Liver (tissue), 9 donors: ENCODE measurements around the gene SNRPA1. TPM values are rescaled to one million over a fixed set of nuclear protein-coding genes. Genes with fewer than 3 reads are reported as not detected.
A peak's percentile ranks its signal among the peaks of the same experiment; 100 is the strongest.

Experiments used
- DNase-seq: peaks from one replicate; pipeline ENCODE4 v3.0.0-alpha.2; 2017; ENCODE audit warnings: low spot score
- H3K27ac ChIP-seq, 2 donors: one replicate each; pipeline ENCODE4 v1.7.0; 2013; ENCODE audit warnings: inconsistent platforms in 2 of 2, low read length in 2 of 2, control low read depth in 1 of 2, low read depth in 1 of 2, mild to moderate bottlenecking in 1 of 2
- H3K27me3 ChIP-seq, 4 donors: one replicate each; pipeline versions ENCODE4 v1.6.1 to v1.7.0; 2013; ENCODE audit warnings: low read length in 3 of 4, inconsistent platforms in 1 of 4, mild to moderate bottlenecking in 1 of 4, moderate library complexity in 1 of 4; ENCODE audit not compliant: control insufficient read depth in 4 of 4, insufficient read depth in 4 of 4
- H3K36me3 ChIP-seq, 4 donors: one replicate each; pipeline versions ENCODE4 v1.6.1 to v1.7.0; 2013; ENCODE audit warnings: low read length in 3 of 4, mild to moderate bottlenecking in 3 of 4, low read depth in 1 of 4, moderate library complexity in 1 of 4; ENCODE audit not compliant: control insufficient read depth in 4 of 4, insufficient read depth in 3 of 4
- H3K4me1 ChIP-seq, 4 donors: one replicate each; pipeline versions ENCODE4 v1.6.1 to v1.7.0; 2013; ENCODE audit warnings: low read length in 3 of 4, mild to moderate bottlenecking in 3 of 4, moderate library complexity in 1 of 4; ENCODE audit not compliant: control insufficient read depth in 4 of 4, insufficient read depth in 4 of 4
- H3K4me3 ChIP-seq, 3 donors: one replicate each; pipeline versions ENCODE4 v1.6.1 to v1.7.0; 2013; ENCODE audit warnings: low read length in 3 of 3, control low read depth in 1 of 3, low read depth in 1 of 3, mild to moderate bottlenecking in 1 of 3
- H3K9ac ChIP-seq, 2 donors: one replicate each; pipeline ENCODE4 v1.7.0; 2013; ENCODE audit warnings: low read length in 2 of 2, mild to moderate bottlenecking in 2 of 2, moderate library complexity in 2 of 2, control low read depth in 1 of 2, low read depth in 1 of 2
- H3K9me3 ChIP-seq, 4 donors: one replicate each; pipeline versions ENCODE4 v1.6.1 to v1.7.0; 2013; ENCODE audit warnings: low read length in 3 of 4; ENCODE audit not compliant: control insufficient read depth in 4 of 4
- FOXA1 ChIP-seq: IDR thresholded peaks from 2 replicates; pipeline ENCODE4 v1.6.1; 2016; ENCODE audit warnings: antibody characterized with exemption
- FOXA2 ChIP-seq: IDR thresholded peaks from 2 replicates; pipeline ENCODE4 v1.6.1; 2016; ENCODE audit warnings: antibody characterized with exemption
- HNF4A ChIP-seq, 2 donors: conservative IDR thresholded peaks; 2 replicates each; pipeline ENCODE4 v1.6.1; 2016; ENCODE audit warnings: antibody characterized with exemption in 2 of 2, mild to moderate bottlenecking in 2 of 2
- HNF4G ChIP-seq: IDR thresholded peaks from 2 replicates; pipeline ENCODE4 v1.6.1; 2016; ENCODE audit warnings: antibody characterized with exemption
- JUND ChIP-seq, 2 donors: IDR thresholded peaks; 2 replicates each; pipeline ENCODE4 v1.6.1; 2016; ENCODE audit warnings: antibody characterized with exemption in 2 of 2
- MAX ChIP-seq: IDR thresholded peaks from 2 replicates; pipeline ENCODE4 v1.6.1; 2016; ENCODE audit warnings: antibody characterized with exemption
- NR2F2 ChIP-seq: IDR thresholded peaks from 2 replicates; pipeline ENCODE4 v1.6.1; 2016; ENCODE audit warnings: antibody characterized with exemption
- RAD21 ChIP-seq, 2 donors: IDR thresholded peaks; 2 replicates each; pipeline ENCODE4 v1.6.1; 2016; ENCODE audit warnings: antibody characterized with exemption in 2 of 2, mild to moderate bottlenecking in 2 of 2
- RXRA ChIP-seq, 2 donors: IDR thresholded peaks; 2 replicates each; pipeline ENCODE4 v1.6.1; 2017 to 2018; ENCODE audit warnings: antibody characterized with exemption in 2 of 2, mild to moderate bottlenecking in 1 of 2
- SP1 ChIP-seq: IDR thresholded peaks from 2 replicates; pipeline ENCODE4 v1.6.1; 2018; ENCODE audit warnings: antibody characterized with exemption, mild to moderate bottlenecking
- TAF1 ChIP-seq: conservative IDR thresholded peaks from 2 replicates; pipeline ENCODE4 v1.6.1; 2016; ENCODE audit warnings: antibody characterized with exemption, mild to moderate bottlenecking
- YY1 ChIP-seq: IDR thresholded peaks from 2 replicates; pipeline ENCODE4 v1.6.1; 2016; ENCODE audit warnings: antibody characterized with exemption, mild to moderate bottlenecking
- WGBS: extraction: QIAGEN DNeasy Blood & Tissue Kit; methylation state at CpG from one replicate; pipeline ENCODE4 v1.1.7; 2013; 5-methylcytosine and 5-hydroxymethylcytosine counted together
- polyA plus RNA-seq, 2 donors: library from polyadenylated mRNA; stranded (reverse) in 1 of 2; unstranded in 1 of 2; fragments of 200-250 nt in 1 of 2; fragments of >200 nt in 1 of 2; fragmentation: Nextera tagmentation in 1 of 2; extraction: Ambion mirVana in 1 of 2; gene quantifications; one replicate each; pipeline versions ENCODE4 v1.2.1 to v1.2.3, GENCODE V29; 2013 to 2015
- total RNA-seq, 2 donors: library from RNA; depleted of rRNA; stranded (reverse); fragments of >200 nt; gene quantifications; one replicate each; pipeline ENCODE4 v1.2.3, GENCODE V29; 2014
- TF ChIP-seq, protein P1 (sequence below): IDR thresholded peaks from 2 replicates; pipeline ENCODE4 v1.6.1; 2016; ENCODE audit warnings: antibody characterized with exemption
- TF ChIP-seq, protein P2 (sequence below): IDR thresholded peaks from 2 replicates; pipeline ENCODE4 v1.6.1; 2016; ENCODE audit warnings: antibody characterized with exemption, mild to moderate bottlenecking
- TF ChIP-seq, protein P3 (sequence below): IDR thresholded peaks from 2 replicates; pipeline ENCODE4 v1.6.1; 2016; ENCODE audit warnings: antibody characterized with exemption
- donor health status: healthy.
- donor health status: healthy.
- donor health status: healthy.
- donor health status: healthy.
- donor health status: healthy.

Gene SNRPA1
- total and polyA plus RNA-seq, 4 donors, result 12.7 to 31.7 (median 18.0) TPM

DNA sequence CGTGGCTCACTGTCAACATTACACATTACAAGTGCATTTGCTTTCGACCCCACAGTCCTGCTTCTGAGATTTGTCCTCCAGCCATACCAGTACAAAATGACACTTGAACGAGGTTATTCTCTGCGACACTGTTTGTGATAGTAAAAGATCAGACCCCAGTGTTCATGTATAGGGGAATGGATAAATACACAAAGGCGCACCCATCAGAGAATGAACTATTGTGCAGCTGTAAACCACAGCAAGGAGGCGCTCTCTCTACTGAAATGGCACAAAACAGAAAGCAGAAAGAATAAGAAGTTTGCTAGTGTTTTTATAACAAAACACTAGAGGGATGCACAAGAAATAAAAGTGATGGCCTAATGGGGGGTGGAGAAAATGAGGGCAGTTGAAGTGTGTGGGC, 38.3 kb downstream of the SNRPA1 start (continued):
- TF ChIP-seq, protein P1, sequence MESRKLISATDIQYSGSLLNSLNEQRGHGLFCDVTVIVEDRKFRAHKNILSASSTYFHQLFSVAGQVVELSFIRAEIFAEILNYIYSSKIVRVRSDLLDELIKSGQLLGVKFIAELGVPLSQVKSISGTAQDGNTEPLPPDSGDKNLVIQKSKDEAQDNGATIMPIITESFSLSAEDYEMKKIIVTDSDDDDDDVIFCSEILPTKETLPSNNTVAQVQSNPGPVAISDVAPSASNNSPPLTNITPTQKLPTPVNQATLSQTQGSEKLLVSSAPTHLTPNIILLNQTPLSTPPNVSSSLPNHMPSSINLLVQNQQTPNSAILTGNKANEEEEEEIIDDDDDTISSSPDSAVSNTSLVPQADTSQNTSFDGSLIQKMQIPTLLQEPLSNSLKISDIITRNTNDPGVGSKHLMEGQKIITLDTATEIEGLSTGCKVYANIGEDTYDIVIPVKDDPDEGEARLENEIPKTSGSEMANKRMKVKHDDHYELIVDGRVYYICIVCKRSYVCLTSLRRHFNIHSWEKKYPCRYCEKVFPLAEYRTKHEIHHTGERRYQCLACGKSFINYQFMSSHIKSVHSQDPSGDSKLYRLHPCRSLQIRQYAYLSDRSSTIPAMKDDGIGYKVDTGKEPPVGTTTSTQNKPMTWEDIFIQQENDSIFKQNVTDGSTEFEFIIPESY, result no peak

DNA sequence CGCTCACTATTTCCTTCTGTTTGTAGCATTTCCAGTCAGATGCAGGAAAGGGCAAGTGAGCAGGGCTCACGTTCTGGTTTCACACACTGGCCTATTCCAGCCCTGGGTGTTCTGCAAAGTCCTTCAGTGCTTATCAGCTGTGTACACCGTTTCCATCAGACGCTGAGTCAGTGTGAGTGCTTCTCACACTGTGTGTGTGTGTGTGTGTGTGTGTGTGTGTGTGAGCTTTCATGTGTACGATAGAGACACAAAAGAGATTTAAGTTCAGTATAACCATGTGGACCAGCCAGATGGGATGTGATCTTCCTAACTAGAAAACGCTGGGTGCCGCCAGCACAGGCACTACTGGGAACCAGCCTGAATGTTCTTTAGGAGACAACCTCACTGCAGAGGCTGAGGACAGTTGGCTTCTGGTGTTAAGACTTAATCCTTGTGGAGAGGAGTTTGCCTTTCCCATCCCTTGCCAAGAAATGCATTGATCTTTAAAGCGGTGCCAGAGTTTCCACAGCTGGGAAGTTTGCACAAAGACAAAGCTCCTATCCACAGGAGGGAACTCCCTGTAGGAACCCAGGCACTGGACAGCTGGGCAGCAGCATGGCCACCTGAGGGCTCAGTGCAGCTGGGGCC, 39.3 kb downstream of the SNRPA1 start:
- Histone ChIP-seq H3K9ac (no peak overlapping the region), H3K36me3 (no peaks in the 10 kb centered on the region), H3K4me1 (peaks cover 0 to 14% (median 5%) of the 10 kb centered on the region in 4 donors), H3K27ac (no peak overlapping the region), H3K4me3 (no peak overlapping the region), H3K27me3 (no peaks in the 10 kb centered on the region), H3K9me3 (no peaks in the 10 kb centered on the region)
- 33% methylated on average over 8 of the region's 8 CpGs for WGBS
- TF ChIP-seq YY1 (no peak), RAD21 (IDR thresholded peaks at IDR 0.05) (peak in 1 of 2 donors; percentile 31), NR2F2 (peak; percentile 19), RXRA (IDR thresholded peaks at IDR 0.05) (no peak), FOXA1 (no peak), FOXA2 (no peak), HNF4G (no peak), JUND (IDR thresholded peaks at IDR 0.05) (no peak)
- DNase-seq, result peak; percentile 66

DNA sequence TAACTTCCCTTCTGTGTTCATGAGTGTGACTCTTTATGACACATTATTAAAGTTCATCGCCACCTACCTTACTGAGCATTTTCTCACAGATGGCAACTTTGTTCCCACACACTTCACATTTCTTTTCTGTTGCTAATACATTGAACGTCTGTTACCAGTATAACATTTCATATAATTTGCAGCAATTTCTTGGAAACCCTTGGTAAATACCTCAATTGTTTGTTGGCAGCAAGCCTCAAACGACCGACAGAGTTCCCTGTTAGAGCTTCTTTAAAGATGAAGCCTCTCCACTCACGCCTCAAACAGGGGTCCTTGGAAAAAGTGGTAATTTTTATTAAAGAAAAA, 40.0 kb downstream of the SNRPA1 start:
- no peaks in the 10 kb centered on the region for H3K36me3 ChIP-seq

More for the DNA sequence above, 40.0 kb downstream of the SNRPA1 start:
- WGBS, result 69% methylated on average over 5 of the region's 5 CpGs
- H3K9ac ChIP-seq, result peak overlapping the region in 1 of 2 donors; percentile 12
- TF ChIP-seq YY1 (no peak), NR2F2 (no peak), TAF1 (no peak), MAX (no peak), FOXA2 (no peak), HNF4A (conservative IDR thresholded peaks at IDR 0.05) (no peak), SP1 (no peak)
- TF ChIP-seq, protein P2, sequence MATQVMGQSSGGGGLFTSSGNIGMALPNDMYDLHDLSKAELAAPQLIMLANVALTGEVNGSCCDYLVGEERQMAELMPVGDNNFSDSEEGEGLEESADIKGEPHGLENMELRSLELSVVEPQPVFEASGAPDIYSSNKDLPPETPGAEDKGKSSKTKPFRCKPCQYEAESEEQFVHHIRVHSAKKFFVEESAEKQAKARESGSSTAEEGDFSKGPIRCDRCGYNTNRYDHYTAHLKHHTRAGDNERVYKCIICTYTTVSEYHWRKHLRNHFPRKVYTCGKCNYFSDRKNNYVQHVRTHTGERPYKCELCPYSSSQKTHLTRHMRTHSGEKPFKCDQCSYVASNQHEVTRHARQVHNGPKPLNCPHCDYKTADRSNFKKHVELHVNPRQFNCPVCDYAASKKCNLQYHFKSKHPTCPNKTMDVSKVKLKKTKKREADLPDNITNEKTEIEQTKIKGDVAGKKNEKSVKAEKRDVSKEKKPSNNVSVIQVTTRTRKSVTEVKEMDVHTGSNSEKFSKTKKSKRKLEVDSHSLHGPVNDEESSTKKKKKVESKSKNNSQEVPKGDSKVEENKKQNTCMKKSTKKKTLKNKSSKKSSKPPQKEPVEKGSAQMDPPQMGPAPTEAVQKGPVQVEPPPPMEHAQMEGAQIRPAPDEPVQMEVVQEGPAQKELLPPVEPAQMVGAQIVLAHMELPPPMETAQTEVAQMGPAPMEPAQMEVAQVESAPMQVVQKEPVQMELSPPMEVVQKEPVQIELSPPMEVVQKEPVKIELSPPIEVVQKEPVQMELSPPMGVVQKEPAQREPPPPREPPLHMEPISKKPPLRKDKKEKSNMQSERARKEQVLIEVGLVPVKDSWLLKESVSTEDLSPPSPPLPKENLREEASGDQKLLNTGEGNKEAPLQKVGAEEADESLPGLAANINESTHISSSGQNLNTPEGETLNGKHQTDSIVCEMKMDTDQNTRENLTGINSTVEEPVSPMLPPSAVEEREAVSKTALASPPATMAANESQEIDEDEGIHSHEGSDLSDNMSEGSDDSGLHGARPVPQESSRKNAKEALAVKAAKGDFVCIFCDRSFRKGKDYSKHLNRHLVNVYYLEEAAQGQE, result no peak
- TF ChIP-seq, protein P3, sequence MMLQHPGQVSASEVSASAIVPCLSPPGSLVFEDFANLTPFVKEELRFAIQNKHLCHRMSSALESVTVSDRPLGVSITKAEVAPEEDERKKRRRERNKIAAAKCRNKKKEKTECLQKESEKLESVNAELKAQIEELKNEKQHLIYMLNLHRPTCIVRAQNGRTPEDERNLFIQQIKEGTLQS, result no peak
- H3K9me3 ChIP-seq, result no peaks in the 10 kb centered on the region
- no peak for DNase-seq
- H3K27ac ChIP-seq, result no peak overlapping the region
- H3K27me3 ChIP-seq, result no peaks in the 10 kb centered on the region
- H3K4me1 ChIP-seq, result peaks cover 3 to 21% (median 10%) of the 10 kb centered on the region in 4 donors
- no peak overlapping the region for H3K4me3 ChIP-seq
